ENCODE measurements around the gene GULP1. TPM values are rescaled to one million over a fixed set of nuclear protein-coding genes. Genes with fewer than 3 reads are reported as not detected.

The GULP1 gene
- total RNA-seq, 1 experiment from 2014 or later: 76.0 TPM

- TF ChIP-seq CTCF (IDR thresholded peaks at IDR 0.05 in 2 of 3, conservative IDR thresholded peaks at IDR 0.05 in 1 of 3; ENCODE audit: borderline replicate concordance in 1 of 3, insufficient read depth in 1 of 3, low read depth in 2 of 3, low read length in 2 of 3): no peak
Observed at GRCh38 chr2:188292348-188293239, 920 bp downstream of the GULP1 start (continued).

GRCh38 chr2:188293601-188294351 is 2.1 kb downstream of the GULP1 start:
- Histone ChIP-seq H3K4me2 (ENCODE audit: low read length) (peak overlapping the region; percentile 95), H4K20me1 (ENCODE audit: insufficient read depth) (no peaks in the 10 kb centered on the region), H3K9me3 (ENCODE audit: control insufficient read depth in 1 of 2, insufficient read depth in 1 of 2, low read depth in 1 of 2, low read length in 2 of 2) (no peaks in the 10 kb centered on the region; a peak in 2 of 4 replicates), H2AFZ (ENCODE audit: low read depth, low read length, poor library complexity, severe bottlenecking) (no peak overlapping the region), H3K36me3 (ENCODE audit: control insufficient read depth in 1 of 2, insufficient read depth in 2 of 2, low read length in 2 of 2) (peaks cover 0 to 16% of the 10 kb centered on the region in 2 experiments; a peak in 1 of 4 replicates), H3K79me2 (ENCODE audit: insufficient read depth, low read length) (peaks cover 81% of the 10 kb centered on the region), H3K4me1 (ENCODE audit: control insufficient read depth in 1 of 2, insufficient read depth in 2 of 2, low read length in 2 of 2) (peaks cover 32 to 61% of the 10 kb centered on the region in 2 experiments), H3K27ac (ENCODE audit: low read depth, low read length) (peak overlapping the region; percentile 98), H3K9ac (ENCODE audit: low read length) (peak overlapping the region; percentile 97), H3K4me3 (replicated peaks in 1 of 2; ENCODE audit: low read depth in 1 of 2, low read length in 2 of 2) (peak overlapping the region; percentile 80 to 90), H3K9me2 (ENCODE audit: insufficient read depth) (no peaks in the 10 kb centered on the region), H3K27me3 (ENCODE audit: insufficient read depth, low read length) (no peaks in the 10 kb centered on the region)
- intact Hi-C loops (cut with micrococcal nuclease): loop anchor here (2.0 to 5.0 kb wide), 4 partner anchors 74 to 219 kb away; no protein-coding TSS in a partner anchor
- DNase-seq (ENCODE audit: low read depth, low spot score) (peak; percentile 84), ATAC-seq (peak; percentile 40)
- CTCF ChIA-PET: interaction anchor here (1.1 to 1.5 kb wide), 3 partner anchors 24 to 218 kb away, joined by 3 to 6 read pairs (median 4); no protein-coding TSS in a partner anchor
- TF ChIP-seq POLR2AphosphoS5 (IDR thresholded peaks at IDR 0.05; ENCODE audit: low read depth, low read length): peak; percentile 68
- 0 out of 2 replicates have a peak, but pooled peaks have one; percentile 8 for TF ChIP-seq CEBPB (IDR thresholded peaks at IDR 0.05; ENCODE audit: low read depth)
- TF ChIP-seq CBX3 (IDR thresholded peaks at IDR 0.05; ENCODE audit: low read depth): peak; percentile 48; the same call in 1 of the 2 replicates
- peak; percentile 53 for TF ChIP-seq SP1 (IDR thresholded peaks at IDR 0.05; ENCODE audit: low read depth)
- TF ChIP-seq ELF1 (IDR thresholded peaks at IDR 0.05; ENCODE audit: borderline replicate concordance, low read depth): no peak
- TF ChIP-seq YY1 (IDR thresholded peaks at IDR 0.05; ENCODE audit: extremely low read depth, insufficient replicate concordance, low read depth, low read length): peak; percentile 14
- TF ChIP-seq TCF7L2 (IDR thresholded peaks at IDR 0.05; ENCODE audit: borderline replicate concordance, extremely low read depth, insufficient read depth, insufficient read length): peak; percentile 51
- 0 out of 2 replicates have a peak, but pooled peaks have one; percentile 28 for TF ChIP-seq SRF (IDR thresholded peaks at IDR 0.05; ENCODE audit: low read depth)
- no peak for TF ChIP-seq CTCF (IDR thresholded peaks at IDR 0.05 in 2 of 3, conservative IDR thresholded peaks at IDR 0.05 in 1 of 3; ENCODE audit: borderline replicate concordance in 1 of 3, insufficient read depth in 1 of 3, low read depth in 2 of 3, low read length in 2 of 3)
- TF ChIP-seq FOSL1 (IDR thresholded peaks at IDR 0.05; ENCODE audit: low read depth): peak; percentile 25; the same call in 1 of the 2 replicates
- TF ChIP-seq JUND (IDR thresholded peaks at IDR 0.05): peak; percentile 40; the same call in 1 of the 2 replicates
- TF ChIP-seq SIN3A (IDR thresholded peaks at IDR 0.05; ENCODE audit: low read depth): no peak; the same call in 1 of the 2 replicates
- POLR2A ChIA-PET: interaction anchor here (1.4 to 2.8 kb wide), 7 partner anchors 9 to 750 kb away, joined by 4 to 14 read pairs (median 7); no protein-coding TSS in a partner anchor
- BruUV-seq (replicated peaks): no TSS peak
- RAD21 ChIA-PET (ENCODE audit: low non-redundant PET in 1 of 2, low total read pairs in 2 of 2, uncharacterized antibody in 2 of 2, unreplicated experiment in 2 of 2): interaction anchor here in 1 of 2 experiments (0.8 kb wide), 1 partner anchor 156 kb away, joined by 3 read pairs; no protein-coding TSS in a partner anchor
